GM19238 (cell line): Measurements from ENCODE around the gene PDXDC1.
"Not testable (repeated sequence)": the region's sequence is repeated elsewhere in the genome, so short reads cannot be mapped to it uniquely, and the experiment has no call there.

Source experiments
- DNase-seq: peaks from one replicate; pipeline ENCODE4 v3.0.0; 2011; ENCODE audit warnings: low spot score; ENCODE audit not compliant: insufficient read length

Gene PDXDC1

DNA sequence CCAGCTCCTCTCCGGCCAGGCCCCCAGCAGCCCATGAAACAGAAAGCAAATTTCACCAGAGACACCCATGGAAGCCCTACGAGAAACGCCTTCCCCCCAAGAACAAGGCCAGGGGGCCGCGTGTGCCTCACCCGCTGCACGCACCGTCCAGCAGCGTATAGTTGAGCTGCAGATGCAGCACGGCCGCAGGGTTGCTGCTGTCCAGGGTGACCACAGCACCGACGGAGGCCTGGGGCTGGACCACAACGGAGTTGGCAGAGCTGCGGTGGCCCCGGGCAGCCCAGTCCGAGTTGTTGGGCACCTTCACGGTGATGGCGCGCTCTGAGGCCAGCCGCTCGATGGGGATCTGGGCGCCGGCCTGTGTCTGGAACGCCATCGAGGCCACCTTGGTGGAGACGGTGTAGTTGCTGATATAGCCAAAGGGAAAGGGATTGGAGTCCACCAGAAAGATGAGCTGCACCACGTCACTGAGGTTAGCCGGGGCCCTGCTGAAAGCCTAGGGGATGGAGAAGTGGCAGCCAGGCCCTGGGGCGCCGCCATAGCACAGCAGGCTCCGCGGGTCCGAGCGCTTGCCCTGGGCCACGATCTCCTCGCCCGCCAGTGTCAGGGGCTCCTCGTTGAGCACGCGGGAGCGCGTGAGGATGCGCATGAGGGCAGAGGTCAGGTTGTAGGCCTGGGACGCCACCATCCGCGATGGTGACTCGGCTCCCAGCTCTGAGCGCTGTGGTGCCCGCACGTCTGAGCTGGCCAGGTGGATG, 156.3 kb downstream of the PDXDC1 start:
- not testable (repeated sequence) for DNase-seq

DNA sequence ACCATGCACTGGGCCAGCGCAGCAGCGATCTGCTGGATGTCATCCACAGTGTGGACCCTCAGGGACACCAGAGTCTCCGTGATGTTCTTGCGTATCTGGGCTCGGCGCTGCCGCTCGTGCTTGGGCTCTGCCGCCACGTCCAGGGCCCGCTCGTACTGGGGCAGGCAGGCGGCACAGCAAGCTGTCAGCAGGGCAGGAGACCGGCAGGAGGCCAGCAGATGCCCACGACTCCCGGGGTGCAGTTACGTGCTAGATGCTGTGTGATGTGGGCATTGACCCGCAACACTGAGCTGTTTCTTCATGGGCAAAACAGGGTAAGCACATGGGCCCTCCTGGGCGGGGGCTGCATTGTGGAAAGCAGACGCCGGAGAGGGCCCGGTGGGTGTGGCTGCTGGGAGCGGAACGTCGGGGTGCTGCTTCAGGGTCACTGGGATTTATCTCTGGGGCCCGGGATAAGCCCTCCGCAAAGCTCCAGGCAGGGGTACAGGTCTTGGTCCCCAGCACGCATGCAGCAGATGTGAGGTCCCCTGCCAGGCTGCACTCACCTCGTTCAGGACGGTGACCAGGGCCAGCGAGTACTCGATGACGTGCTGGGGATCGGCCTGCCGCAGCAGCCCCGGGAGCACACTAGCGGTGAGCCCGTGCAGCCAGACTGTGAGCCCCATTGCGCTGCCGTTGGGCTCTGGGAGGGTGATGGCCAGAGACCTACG, 158.0 kb downstream of the PDXDC1 start:
- DNase-seq, result not testable (repeated sequence)

DNA sequence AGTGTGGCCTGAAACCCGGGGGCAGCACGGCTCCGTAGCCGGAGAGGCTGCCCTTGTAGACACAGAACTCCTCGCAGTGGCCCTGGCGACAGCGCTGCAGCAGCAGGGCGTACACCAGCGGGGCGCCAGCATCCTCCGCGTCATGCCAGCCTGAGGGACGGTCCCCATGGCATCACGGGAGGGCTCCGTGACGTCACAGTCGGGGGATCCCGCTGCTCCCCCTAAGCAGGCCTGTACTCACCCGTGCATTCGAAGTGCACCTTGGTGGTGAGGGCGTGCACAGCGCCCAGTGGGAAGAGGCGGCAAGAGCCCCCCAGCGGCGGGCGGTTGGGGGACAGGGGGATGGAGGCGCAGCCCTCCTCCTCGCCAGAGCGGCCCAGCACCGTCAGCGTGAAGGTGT, 158.7 kb downstream of the PDXDC1 start:
- not testable (repeated sequence) for DNase-seq

DNA sequence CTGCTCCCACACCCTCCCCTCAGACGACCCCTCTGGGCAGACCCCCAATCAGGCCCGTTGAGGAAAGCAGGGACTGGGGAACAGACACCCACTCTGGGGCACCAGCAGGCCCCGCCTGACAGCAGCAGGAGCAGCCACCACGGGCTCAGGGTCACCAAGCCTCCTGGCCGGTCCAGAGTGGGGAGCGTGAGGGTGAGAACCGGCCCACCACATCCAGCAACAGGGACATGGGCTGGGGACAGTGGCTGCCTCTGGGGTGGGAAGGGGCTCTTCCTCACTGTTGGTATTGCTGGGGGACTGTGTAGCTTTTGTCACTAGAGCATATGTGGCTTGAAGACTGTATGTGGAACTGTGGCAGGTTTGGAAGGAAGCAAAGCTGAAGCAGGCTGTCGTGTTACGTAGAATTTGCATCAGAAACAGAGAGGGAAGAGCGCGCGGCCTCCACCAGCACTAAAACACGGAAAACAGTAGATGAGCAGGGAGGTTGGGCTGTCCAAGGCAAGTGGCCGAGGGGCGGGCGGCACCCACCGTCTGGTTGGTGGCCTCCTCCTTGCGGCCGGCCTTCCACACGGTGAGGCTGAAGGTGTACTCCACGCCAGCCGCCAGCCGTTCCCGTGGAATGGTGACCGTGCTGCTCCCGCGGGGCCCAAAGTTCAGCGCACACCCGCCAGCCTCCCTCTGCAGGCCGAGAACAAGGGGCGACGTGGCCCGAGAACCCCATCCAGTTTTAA, 160.1 kb downstream of the PDXDC1 start:
- not testable (repeated sequence) for DNase-seq

DNA sequence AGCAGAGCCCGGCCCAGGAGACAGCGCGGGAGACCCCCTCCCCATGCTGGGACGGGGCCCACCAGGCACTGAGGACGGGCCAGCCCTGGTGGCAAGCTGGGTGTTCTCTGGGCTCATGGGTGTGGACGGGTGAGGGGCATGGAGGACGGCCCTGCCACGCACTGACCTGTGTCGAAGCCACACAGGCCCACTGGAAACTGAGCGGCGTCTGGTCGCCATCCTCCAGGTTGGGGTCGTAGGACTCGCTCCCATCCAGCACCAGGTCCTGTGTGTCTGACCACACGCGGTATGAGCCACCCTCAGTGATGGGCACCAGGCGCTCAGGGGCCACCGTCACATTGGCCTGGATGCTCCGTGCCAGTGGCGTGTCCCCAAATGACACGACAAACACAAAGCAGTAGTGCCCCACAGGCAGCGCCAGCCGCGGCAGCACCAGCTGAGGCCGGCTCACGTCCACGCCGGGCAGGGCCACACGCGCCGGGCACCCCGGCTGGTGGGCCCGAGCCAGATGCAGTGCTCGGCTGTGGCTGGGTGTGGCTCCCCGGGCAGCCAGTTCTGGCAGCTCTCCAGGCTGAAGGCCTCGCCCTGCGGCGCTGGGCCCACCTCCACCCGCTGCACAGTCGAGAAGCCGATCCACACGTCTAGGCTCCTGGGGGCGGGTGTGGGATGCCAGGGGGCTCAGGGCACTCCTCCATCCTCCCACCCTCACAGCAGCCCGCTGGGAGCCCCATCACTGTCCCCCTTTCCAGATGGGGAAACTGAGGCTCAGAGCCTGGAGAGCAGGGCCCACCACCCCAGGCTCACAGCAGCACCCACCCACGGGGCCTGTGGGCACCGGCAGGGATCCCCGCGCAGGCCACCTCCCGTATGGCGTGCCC, 160.9 kb downstream of the PDXDC1 start:
- not testable (repeated sequence) for DNase-seq

DNA sequence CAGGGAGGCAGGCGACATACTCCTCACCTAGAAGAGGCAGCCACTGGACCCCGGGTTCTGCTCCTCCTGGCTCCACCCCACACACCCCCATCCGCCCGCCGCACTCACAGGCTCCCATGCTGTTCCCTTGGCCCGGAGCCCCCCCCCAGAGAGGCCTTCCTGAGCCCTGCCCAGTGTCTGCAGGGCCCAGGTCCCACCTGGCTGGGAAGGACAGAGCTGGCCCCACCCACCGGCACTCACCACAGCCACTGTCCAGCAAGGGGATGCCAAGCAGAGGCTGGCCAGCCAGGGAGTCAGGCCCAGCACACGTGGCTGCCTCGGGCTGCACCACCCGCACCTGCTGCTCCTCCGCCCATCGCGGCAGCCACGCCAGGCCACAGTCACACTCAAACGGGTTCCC, 162.7 kb downstream of the PDXDC1 start:
- not testable (repeated sequence) for DNase-seq

DNA sequence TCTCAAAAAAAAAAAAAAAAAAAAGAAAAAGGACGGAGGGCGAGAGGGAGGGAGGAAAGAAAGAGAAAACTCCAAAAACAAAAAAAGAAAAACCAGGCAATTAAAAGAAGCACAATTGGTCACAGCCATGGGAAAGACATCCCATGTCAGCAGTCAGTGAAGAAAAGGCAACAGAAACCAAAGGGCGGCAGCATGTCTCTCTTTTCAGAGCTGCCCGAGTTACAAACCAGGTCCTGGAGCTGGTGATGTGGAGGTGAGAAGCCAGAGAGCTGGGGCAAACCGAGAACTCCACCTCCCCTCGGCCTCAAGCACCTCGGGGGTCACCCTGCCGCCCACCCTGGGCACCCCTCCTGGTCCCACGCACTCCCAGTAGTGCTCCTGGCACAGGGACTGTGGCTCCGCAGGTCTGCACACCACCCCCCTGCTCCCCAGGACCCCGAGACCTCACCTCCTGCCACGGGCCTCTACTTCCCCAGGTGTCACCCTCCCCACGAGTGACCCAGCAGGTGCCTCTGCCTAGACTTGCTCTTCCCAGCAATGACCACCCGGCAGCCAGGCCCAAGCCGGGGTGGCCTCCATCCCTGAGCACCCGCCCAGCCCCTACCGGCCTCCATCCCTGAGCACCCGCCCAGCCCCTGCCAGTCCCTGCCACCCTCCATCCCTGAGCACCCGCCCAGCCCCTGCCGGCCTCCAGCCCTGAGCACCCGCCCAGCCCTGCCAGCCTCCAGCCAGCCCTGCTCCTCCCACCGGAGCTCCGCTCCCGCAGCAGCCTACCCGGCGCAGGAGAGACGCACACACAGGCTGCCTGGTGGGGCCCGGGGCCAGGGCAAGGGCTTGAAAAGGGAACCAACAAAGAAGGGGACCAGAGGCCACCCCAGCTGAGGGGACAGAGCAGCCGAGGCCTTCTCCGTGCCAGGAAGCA, 165.9 kb downstream of the PDXDC1 start:
- not testable (repeated sequence) for DNase-seq

DNA sequence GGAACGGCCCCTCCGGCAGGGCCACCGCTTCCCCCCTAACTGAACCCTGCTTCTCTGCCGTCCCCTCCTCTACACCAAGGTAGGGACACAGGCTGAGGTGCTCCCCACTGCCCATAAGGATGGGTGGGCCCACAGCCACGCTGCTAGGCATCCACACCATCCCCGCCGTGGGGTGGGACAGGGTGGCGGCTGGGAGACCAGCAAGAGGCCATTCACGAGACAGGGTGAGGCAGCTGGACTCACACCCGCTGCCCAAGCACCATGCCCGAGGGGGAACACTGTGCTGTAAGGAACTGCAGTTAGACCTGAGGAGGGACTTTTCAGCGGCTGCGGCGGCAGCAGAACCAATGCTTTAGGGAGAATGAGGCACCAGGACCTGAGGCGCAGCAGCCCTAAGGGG, 166.8 kb downstream of the PDXDC1 start:
- no peak for DNase-seq

DNA sequence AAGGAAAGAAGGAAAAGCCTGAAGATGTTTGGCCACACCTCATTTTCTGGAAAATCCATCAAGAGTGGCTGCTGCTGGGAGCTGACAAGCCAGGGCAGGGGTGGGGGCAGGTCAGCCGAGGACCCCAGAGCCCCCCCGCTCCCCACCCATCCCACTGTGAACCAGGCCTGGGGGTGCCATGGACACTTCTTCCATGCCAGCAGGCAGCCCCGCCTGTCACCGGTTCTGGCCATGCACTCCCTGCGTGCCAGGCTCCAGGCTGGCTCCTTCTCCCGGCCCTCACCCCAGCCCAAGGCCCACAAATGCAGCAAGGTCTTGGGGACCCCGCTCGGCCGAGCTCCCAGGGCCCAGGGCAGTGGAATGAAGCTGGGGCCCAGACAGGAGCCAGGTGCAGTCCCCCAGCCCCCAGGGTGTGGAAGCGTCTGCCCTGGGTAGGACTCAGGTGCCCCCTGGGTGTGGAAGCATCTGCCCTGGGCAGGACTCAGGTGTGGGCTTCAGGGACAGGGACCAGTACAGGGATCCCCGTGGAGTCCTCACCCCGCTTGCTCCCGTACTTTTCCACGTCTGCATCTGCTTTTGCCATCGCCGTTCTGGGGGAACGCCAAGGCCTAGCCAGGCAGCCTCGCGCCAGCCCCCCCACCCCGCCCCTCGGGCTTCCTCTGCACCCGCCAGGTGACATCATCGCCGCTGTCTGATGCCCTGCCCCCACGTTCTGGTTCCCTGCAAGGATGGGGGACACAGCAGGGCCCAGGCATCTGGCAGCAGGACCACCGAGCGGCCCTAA, 167.5 kb downstream of the PDXDC1 start:
- not testable (repeated sequence) for DNase-seq

DNA sequence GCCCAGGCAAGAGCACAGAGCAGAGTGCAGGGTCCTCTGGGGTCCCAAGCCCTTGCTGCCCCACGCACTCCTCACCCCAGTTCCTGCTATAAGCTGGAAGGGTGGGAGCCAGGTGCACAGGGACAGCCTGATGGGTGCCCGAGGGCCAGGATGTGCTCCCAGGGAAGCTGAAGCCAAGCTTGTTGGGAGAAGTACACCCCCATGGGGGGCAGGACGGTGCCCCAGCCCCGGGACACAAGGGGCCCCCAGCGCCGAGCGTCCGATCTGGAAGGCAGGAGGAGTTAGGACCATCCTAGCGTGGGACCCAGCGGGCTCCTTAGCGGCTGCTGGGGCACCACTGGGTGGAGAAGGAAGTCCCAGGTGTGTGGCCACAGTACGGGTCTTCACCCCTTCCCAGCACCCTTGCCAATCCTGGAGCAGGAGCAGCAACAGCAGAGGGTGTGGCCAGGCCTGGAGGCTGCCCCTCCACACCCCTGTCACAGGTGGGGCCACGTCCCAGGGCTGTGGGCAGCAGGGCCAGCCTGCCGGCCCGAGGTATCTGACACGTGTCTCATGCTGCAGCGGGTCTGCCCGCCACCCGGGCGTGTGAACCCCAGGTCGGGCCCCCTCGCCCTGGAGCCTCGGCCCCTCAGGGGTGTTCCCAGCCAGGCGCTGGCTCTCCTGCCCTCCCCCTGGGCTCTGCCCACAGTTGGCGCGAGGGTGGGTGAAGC, 168.2 kb downstream of the PDXDC1 start:
- DNase-seq, result not testable (repeated sequence)

DNA sequence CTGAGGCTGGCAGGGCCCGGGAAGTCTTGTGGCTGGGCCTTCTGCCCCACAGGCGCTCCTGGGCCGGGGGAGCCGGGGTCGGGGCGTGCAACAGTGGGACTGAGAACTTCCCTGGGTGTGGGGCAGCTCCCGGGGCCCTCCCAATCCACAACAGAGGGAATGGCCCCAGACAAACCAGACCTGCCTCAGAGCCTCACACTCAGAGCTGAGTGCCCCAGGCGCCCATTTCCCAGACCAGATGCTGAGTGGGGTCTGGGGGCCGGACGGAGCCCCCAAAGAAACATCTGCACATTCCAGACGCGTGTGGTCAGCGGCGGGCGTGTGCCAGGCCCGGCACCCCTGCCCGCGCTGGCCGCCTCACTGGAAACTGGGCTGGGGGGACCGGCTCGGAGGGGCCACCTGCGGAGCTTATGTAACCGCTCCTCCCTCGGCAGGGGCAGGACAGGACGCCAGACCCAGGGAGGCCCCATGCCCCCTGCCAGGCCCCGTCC, 168.8 kb downstream of the PDXDC1 start:
- DNase-seq, result not testable (repeated sequence)

DNA sequence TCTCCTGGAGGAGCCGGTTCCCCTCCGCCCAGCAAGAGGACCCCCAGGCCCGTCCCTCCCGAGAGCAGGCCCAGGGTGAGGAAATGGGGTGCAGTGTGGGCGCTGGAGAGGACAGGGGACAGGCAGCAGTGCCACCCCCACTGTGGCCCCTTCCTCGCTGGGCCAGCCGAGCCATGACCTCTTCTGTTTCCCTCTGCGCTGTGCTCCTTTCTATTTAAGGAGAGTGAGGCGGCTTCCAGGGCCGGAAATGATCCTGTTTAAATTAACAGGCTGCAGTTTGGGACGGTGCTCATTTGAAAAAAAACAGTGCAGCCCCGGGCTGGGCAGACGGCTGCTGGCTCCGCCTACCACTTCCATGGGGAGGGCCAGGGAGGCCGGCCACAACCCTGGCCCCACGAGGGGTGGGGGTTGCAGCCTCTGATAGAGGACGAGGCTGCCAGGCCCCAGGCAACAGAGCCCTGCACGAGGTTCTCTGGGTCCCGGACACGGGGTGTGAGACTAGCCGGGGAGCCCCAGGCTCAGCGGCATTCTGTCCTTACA, 169.3 kb downstream of the PDXDC1 start:
- DNase-seq, result not testable (repeated sequence)

DNA sequence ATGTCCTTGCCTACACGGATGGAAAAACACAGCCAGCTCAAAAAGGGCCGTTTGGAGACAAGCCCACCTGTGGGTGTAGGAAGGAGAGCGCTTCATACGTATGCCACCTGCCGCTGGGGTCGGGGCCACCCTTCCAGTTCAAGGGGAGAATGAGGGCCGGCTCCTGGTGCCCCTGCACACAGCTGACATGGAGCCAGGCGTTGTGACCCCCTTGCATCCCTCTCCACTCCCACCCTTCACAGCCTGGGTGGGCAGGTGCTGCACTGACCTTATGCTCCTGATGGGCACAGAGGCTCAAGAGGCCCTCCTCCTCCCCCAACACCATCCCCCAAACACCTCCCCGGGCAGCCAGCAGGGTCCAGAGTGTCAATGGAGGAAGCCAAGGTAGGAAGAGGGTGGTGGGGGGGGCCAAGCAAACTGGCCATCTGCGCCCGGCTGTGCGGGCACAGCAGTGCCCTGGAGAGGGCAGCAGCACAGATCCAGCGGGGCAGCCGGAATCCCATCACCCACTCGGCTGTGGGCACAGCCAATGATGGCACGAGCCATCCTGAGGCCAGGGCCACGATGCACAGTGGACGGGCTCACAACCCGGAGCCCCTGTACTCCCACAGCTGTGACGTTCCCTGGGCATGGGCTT, 170.1 kb downstream of the PDXDC1 start:
- DNase-seq, result not testable (repeated sequence)

DNA sequence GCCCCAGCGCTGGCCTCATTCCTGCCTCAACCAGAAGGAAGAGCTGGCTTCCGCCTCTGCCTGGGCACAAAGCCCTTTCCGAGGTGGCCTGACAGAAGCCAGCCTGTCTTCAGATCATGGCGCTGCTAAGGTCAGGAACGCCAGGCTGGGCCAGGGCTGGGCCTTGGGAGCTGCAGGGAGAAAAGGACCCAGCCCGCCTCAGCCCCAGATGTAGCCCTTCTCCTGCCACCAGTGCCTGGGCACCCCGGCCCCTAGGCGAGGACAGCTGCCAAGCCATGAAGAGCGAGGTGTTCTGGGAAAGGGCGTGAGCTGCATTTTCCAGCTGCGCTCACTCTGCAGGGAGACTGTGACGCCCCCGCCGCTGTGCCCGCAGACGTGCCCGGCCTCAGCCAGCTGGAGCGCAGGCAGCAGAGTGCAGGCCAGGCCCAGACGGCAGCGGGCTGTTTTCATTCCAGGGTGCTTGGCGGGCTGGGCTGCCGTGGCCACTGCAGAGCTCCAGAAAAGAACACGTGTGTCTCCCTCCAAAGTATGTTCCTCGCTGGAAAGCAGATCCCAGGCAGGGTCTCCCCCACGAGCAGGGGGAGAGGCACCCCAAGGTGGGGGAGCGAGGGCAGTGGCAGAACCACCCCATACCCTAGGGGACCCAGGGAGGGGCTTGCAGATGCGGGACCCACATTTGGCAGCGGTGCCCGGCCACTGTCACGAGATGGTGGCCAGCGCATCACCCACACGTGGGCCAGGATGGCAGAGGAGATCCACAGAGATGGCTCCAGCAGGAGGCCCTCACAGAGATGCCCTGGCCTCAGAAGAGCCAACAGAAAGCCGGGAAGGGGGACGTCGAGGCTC, 170.8 kb downstream of the PDXDC1 start:
- DNase-seq, result not testable (repeated sequence)

DNA sequence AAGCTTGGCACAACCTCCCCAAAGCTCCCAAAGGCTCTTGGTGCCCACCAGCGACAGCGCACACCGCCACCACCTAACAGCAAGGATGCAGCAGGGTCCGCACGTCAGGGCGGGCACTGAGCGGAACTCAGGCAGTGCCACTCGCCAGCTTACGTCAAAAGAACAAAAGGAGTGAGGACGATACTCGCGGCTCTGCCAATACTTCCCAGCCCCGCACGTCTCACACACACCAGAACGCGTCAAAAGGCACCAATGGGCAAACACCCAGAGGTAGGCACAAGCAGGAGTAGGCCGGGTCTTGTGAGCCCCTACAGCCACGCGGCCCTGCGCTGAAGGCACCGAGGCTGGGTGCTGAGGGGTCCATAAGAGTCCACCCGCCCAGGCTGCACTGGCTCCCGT, 171.4 kb downstream of the PDXDC1 start:
- not testable (repeated sequence) for DNase-seq

DNA sequence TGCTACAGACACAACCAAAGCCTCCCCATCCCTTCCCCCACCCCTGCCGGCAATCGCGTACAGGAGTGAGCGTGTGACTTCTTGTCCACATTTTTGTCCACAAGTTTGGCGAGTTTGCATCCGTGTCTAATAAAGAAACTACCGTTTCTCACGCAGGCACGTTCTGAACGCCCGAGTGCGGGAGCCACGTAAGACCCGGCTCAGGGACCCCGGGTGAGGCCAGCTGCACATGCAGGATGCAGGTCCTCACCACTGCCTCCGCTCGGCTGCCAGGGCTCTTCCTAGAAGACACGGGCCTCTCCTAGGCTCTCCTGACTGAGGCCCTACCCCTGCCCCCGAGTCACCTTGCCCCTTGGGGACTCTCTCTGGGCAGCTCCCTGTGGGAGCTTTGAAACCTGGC, 174.0 kb downstream of the PDXDC1 start:
- not testable (repeated sequence) for DNase-seq

DNA sequence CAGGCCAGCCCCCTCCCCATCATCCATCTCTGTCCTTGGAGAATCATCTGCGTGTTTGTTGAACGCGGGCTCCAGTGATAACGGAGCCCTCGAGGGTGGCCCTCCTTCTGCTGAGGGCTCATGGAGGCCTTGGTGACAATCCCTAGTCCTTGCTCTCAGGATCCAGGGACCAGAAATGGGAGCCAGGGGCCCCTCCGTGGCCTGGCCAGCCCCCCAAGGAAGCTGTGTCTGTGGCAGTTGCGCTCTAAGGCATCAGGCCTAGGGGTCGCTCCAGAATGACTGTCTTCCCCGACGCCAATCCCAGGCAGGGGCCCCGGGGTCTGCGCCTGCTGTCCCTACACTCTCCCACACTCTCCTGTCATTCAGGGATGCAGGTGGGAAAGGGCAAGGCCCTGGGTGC, 174.4 kb downstream of the PDXDC1 start:
- DNase-seq, result not testable (repeated sequence)
